Immature natural killer cell (primary cell): Measurements from ENCODE around the gene FAM13A. TPM values are rescaled to one million over a fixed set of nuclear protein-coding genes. Genes with fewer than 3 reads are reported as not detected.
"Not testable (repeated sequence)": the region's sequence is repeated elsewhere in the genome, so short reads cannot be mapped to it uniquely, and the experiment has no call there.

Source experiments
- DNase-seq, 3 donors: peaks; one replicate each; pipeline ENCODE4 v3.0.0; 2022; ENCODE audit warnings: mixed read lengths in 1 of 3
- H3K27ac Mint-ChIP-seq, 6 donors: one replicate each; pipeline ENCODE4 v1.8.0; 2020; ENCODE audit warnings: mixed read lengths in 6 of 6, mild to moderate bottlenecking in 5 of 6, inconsistent platforms in 4 of 6, moderate library complexity in 3 of 6
- H3K27me3 Mint-ChIP-seq, 3 donors: one replicate each; pipeline ENCODE4 v1.8.0; 2020 to 2021; ENCODE audit warnings: low read depth in 3 of 3, mild to moderate bottlenecking in 3 of 3, mixed read lengths in 3 of 3, moderate library complexity in 3 of 3, inconsistent platforms in 1 of 3
- H3K36me3 Mint-ChIP-seq, 3 donors: one replicate each; pipeline ENCODE4 v1.8.0; 2020; ENCODE audit warnings: mixed read lengths in 3 of 3, inconsistent platforms in 2 of 3, mild to moderate bottlenecking in 2 of 3
- H3K4me1 Mint-ChIP-seq, 2 donors: one replicate each; pipeline ENCODE4 v1.8.0; 2020; ENCODE audit warnings: inconsistent platforms in 2 of 2, mild to moderate bottlenecking in 2 of 2, mixed read lengths in 2 of 2, moderate library complexity in 1 of 2
- H3K4me3 Mint-ChIP-seq, 5 donors: one replicate each; pipeline ENCODE4 v1.8.0; 2020; ENCODE audit warnings: mild to moderate bottlenecking in 5 of 5, mixed read lengths in 5 of 5, inconsistent platforms in 3 of 5, moderate library complexity in 3 of 5
- H3K9me3 Mint-ChIP-seq, 6 donors: one replicate each; pipeline ENCODE4 v1.8.0; 2020; ENCODE audit warnings: mild to moderate bottlenecking in 6 of 6, mixed read lengths in 6 of 6, inconsistent platforms in 4 of 6, moderate library complexity in 3 of 6
- polyA plus RNA-seq, 3 donors: library from polyadenylated mRNA; unstranded; fragments of 300-500 nt; fragmentation: Illumina TruSeq; gene quantifications; one replicate each; pipeline ENCODE4 v1.2.3, GENCODE V29; 2021

FAM13A gene
- polyA plus RNA-seq, 3 donors from 2014 or later, result 1.5 to 3.4 (median 1.7) TPM

GRCh38 chr4:88911246-88912212 lies 145.5 kb downstream of the FAM13A start:
- Mint-ChIP-seq H3K4me3 (no peak overlapping the region), H3K36me3 (no peaks in the 10 kb centered on the region), H3K9me3 (no peaks in the 10 kb centered on the region), H3K27ac (no peak overlapping the region), H3K27me3 (peaks cover 0 to 1% (median 0%) of the 10 kb centered on the region in 3 donors), H3K4me1 (no peaks in the 10 kb centered on the region)
- DNase-seq, result no peak

- peaks cover 0 to 3% (median 0%) of the 10 kb centered on the region in 6 donors for H3K9me3 Mint-ChIP-seq
- no peak for DNase-seq
- no peak overlapping the region for H3K4me3 Mint-ChIP-seq
- peaks cover 0 to 3% (median 0%) of the 10 kb centered on the region in 3 donors for H3K27me3 Mint-ChIP-seq
- no peak overlapping the region for H3K27ac Mint-ChIP-seq
- H3K36me3 Mint-ChIP-seq, result no peaks in the 10 kb centered on the region
- H3K4me1 Mint-ChIP-seq, result no peaks in the 10 kb centered on the region
These were observed 146.9 kb downstream of the FAM13A start for GRCh38 chr4:88910101-88910500.

- Mint-ChIP-seq H3K4me1 (no peaks in the 10 kb centered on the region), H3K27ac (no peak overlapping the region), H3K9me3 (peaks cover 0 to 3% (median 0%) of the 10 kb centered on the region in 6 donors), H3K4me3 (no peak overlapping the region), H3K36me3 (no peaks in the 10 kb centered on the region), H3K27me3 (peaks cover 0 to 3% (median 0%) of the 10 kb centered on the region in 3 donors)
- no peak for DNase-seq
These were observed 148.5 kb downstream of the FAM13A start for GRCh38 chr4:88908521-88908920.

GRCh38 chr4:88908003-88908402 lies 149.0 kb downstream of the FAM13A start:
- Mint-ChIP-seq H3K27me3 (peaks cover 0 to 3% (median 0%) of the 10 kb centered on the region in 3 donors), H3K27ac (no peak overlapping the region), H3K9me3 (peaks cover 0 to 3% (median 0%) of the 10 kb centered on the region in 6 donors), H3K4me3 (no peak overlapping the region), H3K4me1 (no peaks in the 10 kb centered on the region), H3K36me3 (no peaks in the 10 kb centered on the region)
- no peak for DNase-seq

- Mint-ChIP-seq H3K4me1 (no peaks in the 10 kb centered on the region), H3K36me3 (no peaks in the 10 kb centered on the region), H3K9me3 (peaks cover 0 to 7% (median 0%) of the 10 kb centered on the region in 6 donors), H3K27ac (no peak overlapping the region), H3K27me3 (peaks cover 0 to 3% (median 0%) of the 10 kb centered on the region in 3 donors), H3K4me3 (no peak overlapping the region)
- no peak for DNase-seq
These were observed 149.5 kb downstream of the FAM13A start for GRCh38 chr4:88907478-88907877.

- H3K4me1 Mint-ChIP-seq, DNase-seq: not testable (repeated sequence)
- H3K27me3 Mint-ChIP-seq, result peaks cover 0 to 10% (median 6%) of the 10 kb centered on the region in 3 donors
These were observed 152.7 kb downstream of the FAM13A start for GRCh38 chr4:88904240-88904639.

GRCh38 chr4:88900432-88900831 lies 156.6 kb downstream of the FAM13A start:
- no peaks in the 10 kb centered on the region for H3K4me1 Mint-ChIP-seq
- peaks cover 0 to 9% (median 7%) of the 10 kb centered on the region in 6 donors for H3K9me3 Mint-ChIP-seq
- H3K4me3 Mint-ChIP-seq, result no peak overlapping the region
- no peaks in the 10 kb centered on the region for H3K36me3 Mint-ChIP-seq
- H3K27ac Mint-ChIP-seq, result no peak overlapping the region
- no peak for DNase-seq
- peaks cover 3 to 10% (median 4%) of the 10 kb centered on the region in 3 donors for H3K27me3 Mint-ChIP-seq

More at GRCh38 chr4:88904240-88904639, 152.7 kb downstream of the FAM13A start:
- not testable (repeated sequence) for H3K4me3 Mint-ChIP-seq, H3K27ac Mint-ChIP-seq, H3K36me3 Mint-ChIP-seq
- H3K9me3 Mint-ChIP-seq, result peaks cover 0 to 12% (median 7%) of the 10 kb centered on the region in 6 donors

- DNase-seq, result no peak
- peaks cover 3 to 10% (median 3%) of the 10 kb centered on the region in 3 donors for H3K27me3 Mint-ChIP-seq
- no peak overlapping the region for H3K27ac Mint-ChIP-seq
- H3K4me1 Mint-ChIP-seq, result no peaks in the 10 kb centered on the region
- no peak overlapping the region for H3K4me3 Mint-ChIP-seq
- peaks cover 0 to 9% (median 7%) of the 10 kb centered on the region in 6 donors for H3K9me3 Mint-ChIP-seq
- H3K36me3 Mint-ChIP-seq, result no peaks in the 10 kb centered on the region
These were observed 159.2 kb downstream of the FAM13A start for GRCh38 chr4:88897752-88898151.

- H3K4me1 Mint-ChIP-seq, result no peaks in the 10 kb centered on the region
- DNase-seq, result no peak
- no peak overlapping the region for H3K4me3 Mint-ChIP-seq
- H3K9me3 Mint-ChIP-seq, result peaks cover 0 to 9% (median 6%) of the 10 kb centered on the region in 6 donors
- H3K36me3 Mint-ChIP-seq, result no peaks in the 10 kb centered on the region
- H3K27ac Mint-ChIP-seq, result no peak overlapping the region
- H3K27me3 Mint-ChIP-seq, result peaks cover under 1 to 10% (median 3%) of the 10 kb centered on the region in 3 donors
These were observed 159.8 kb downstream of the FAM13A start for GRCh38 chr4:88897180-88897579.

- peaks cover 0 to 3% (median 2%) of the 10 kb centered on the region in 3 donors for H3K27me3 Mint-ChIP-seq
- no peak overlapping the region for H3K4me3 Mint-ChIP-seq
- H3K4me1 Mint-ChIP-seq, result no peaks in the 10 kb centered on the region
- no peaks in the 10 kb centered on the region for H3K36me3 Mint-ChIP-seq
- no peak for DNase-seq
- no peak overlapping the region for H3K27ac Mint-ChIP-seq
- H3K9me3 Mint-ChIP-seq, result no peaks in the 10 kb centered on the region
These were observed 163.0 kb downstream of the FAM13A start for GRCh38 chr4:88893961-88894360.

GRCh38 chr4:88892646-88893045 lies 164.3 kb downstream of the FAM13A start:
- Mint-ChIP-seq H3K9me3 (no peaks in the 10 kb centered on the region), H3K36me3 (no peaks in the 10 kb centered on the region), H3K4me3 (no peak overlapping the region), H3K4me1 (no peaks in the 10 kb centered on the region), H3K27ac (no peak overlapping the region), H3K27me3 (peaks cover 0 to 2% (median under 1%) of the 10 kb centered on the region in 3 donors)
- DNase-seq, result no peak

GRCh38 chr4:88891636-88892035 lies 165.3 kb downstream of the FAM13A start:
- H3K4me3 Mint-ChIP-seq, result no peak overlapping the region
- H3K27me3 Mint-ChIP-seq, result peaks cover 0 to 2% (median 0%) of the 10 kb centered on the region in 3 donors
- H3K4me1 Mint-ChIP-seq, result no peaks in the 10 kb centered on the region
- H3K36me3 Mint-ChIP-seq, result no peaks in the 10 kb centered on the region
- H3K9me3 Mint-ChIP-seq, result no peaks in the 10 kb centered on the region
- no peak for DNase-seq
- no peak overlapping the region for H3K27ac Mint-ChIP-seq

- not testable (repeated sequence) for H3K4me3 Mint-ChIP-seq, H3K9me3 Mint-ChIP-seq, DNase-seq, H3K27ac Mint-ChIP-seq, H3K27me3 Mint-ChIP-seq, H3K36me3 Mint-ChIP-seq, H3K4me1 Mint-ChIP-seq
These were observed 169.6 kb downstream of the FAM13A start for GRCh38 chr4:88887409-88887808.

GRCh38 chr4:88881227-88881569 lies 175.8 kb downstream of the FAM13A start:
- Mint-ChIP-seq H3K9me3 (peaks cover 0 to 4% (median 0%) of the 10 kb centered on the region in 6 donors), H3K4me1 (no peaks in the 10 kb centered on the region), H3K27me3 (peaks cover 0 to 3% (median 3%) of the 10 kb centered on the region in 3 donors), H3K27ac (no peak overlapping the region), H3K36me3 (no peaks in the 10 kb centered on the region), H3K4me3 (no peak overlapping the region)
- no peak for DNase-seq
